Left lung (tissue), 10 donors: ENCODE results near the gene C9orf72. TPM values are rescaled to one million over a fixed set of nuclear protein-coding genes. Genes with fewer than 3 reads are reported as not detected.

Experiments used
- ATAC-seq: fragments of 200-7000 bp; cut with Tn5 transposase; one replicate; pipeline ENCODE4 v1.9.1; 2020; ENCODE audit warnings: moderate library complexity
- DNase-seq, 4 donors: peaks; one replicate each; pipeline ENCODE4 v3.0.0-alpha.2; 2013 to 2020
- H3K27ac ChIP-seq, 2 donors: fragments of 200-600 bp; sonication (generic) in 1 of 2; one replicate each; pipeline versions ENCODE4 v1.5.0 to v1.8.0; 2020 to 2021
- H3K27me3 ChIP-seq, 2 donors: fragments of 200-600 bp; sonication (generic) in 1 of 2; one replicate each; pipeline versions ENCODE4 v1.5.0 to v1.8.0; 2020 to 2021
- H3K36me3 ChIP-seq, 2 donors: fragments of 200-600 bp; sonication (generic) in 1 of 2; one replicate each; pipeline versions ENCODE4 v1.5.0 to v1.8.0; 2020 to 2021
- H3K4me1 ChIP-seq, 2 donors: fragments of 200-600 bp; one replicate each; pipeline ENCODE4 v1.8.0; 2021
- H3K4me3 ChIP-seq, 2 donors: fragments of 200-600 bp; sonication (generic) in 1 of 2; one replicate each; pipeline versions ENCODE4 v1.5.0 to v1.8.0; 2020 to 2021; ENCODE audit warnings: mild to moderate bottlenecking in 1 of 2
- H3K9me3 ChIP-seq, 2 donors: fragments of 200-600 bp; sonication (generic) in 1 of 2; one replicate each; pipeline versions ENCODE4 v1.5.0 to v1.8.0; 2020 to 2021
- intact Hi-C, 2 donors: fragments of 100-400 bp; cut with DNase I; formaldehyde crosslinking; loops; one replicate each; pipeline versions ENCODE4 v1.11.2 to v1.14.2; 2022
- polyA plus RNA-seq, 6 donors: library from polyadenylated mRNA; unstranded; fragments of 120-200 nt; gene quantifications; one replicate each; pipeline ENCODE4 v1.2.1, GENCODE V29; 2013; ENCODE audit not compliant: insufficient read length in 6 of 6
- total RNA-seq, 2 donors: library from RNA; stranded (reverse); fragmentation: NEBNext Ultra II Directional; extraction: Animal tissue kit (Norgen Biotek cat#: 25700); gene quantifications; one replicate each; pipeline ENCODE4 v1.2.1, GENCODE V29; 2021
- TF ChIP-seq, protein P1 (sequence below), 2 donors: fragments of 200-600 bp; sonication (generic) in 1 of 2; IDR thresholded peaks; one replicate each; pipeline versions ENCODE4 v1.5.0 to v1.8.0; 2021; ENCODE audit warnings: antibody characterized with exemption in 2 of 2
- donor health status: DM: no; HTN: yes; CAD: no.
- donor health status: DM: no; HTN: no; CAD: no.

The C9orf72 gene
- total and polyA plus RNA-seq, 8 donors, result 17.1 to 32.4 (median 23.5) TPM

DNA sequence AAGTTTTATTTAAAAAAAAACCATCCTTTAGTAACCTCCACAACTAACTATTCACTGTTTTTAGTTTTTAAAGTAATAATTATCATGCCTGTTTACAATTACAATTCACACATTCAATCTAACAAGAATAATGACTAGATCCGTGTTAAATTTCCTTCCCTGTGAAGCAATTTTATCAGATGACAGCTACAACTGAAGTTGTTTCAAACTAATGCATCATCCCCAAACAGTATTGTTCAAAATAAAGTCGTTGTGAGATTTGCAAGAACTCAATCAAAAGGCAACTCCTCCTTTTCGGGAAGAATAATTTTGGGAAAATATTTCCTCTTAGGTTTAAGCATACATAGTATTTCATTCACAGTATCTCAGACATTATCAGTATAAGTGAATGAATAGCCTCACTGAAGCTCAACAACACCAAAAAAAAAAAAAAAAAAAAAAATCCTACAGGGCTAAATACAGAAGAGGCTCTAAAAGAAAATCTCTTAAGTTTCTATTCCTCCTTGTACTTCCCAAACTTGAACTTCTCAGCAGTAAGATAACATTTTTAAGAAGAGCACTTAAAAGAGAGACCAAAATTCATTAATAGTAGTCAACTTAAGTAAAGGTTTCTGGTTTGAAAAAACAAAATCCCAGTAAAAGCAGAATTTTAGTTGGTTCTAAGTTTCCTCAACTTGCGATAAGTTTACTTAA, 9.4 kb downstream of the C9orf72 start:
- Histone ChIP-seq H3K27me3 (no peaks in the 10 kb centered on the region), H3K4me1 (peaks cover 0 to 13% of the 10 kb centered on the region in 2 donors), H3K4me3 (no peak overlapping the region), H3K9me3 (no peaks in the 10 kb centered on the region), H3K27ac (peak overlapping the region in 1 of 2 donors; percentile 50), H3K36me3 (peaks cover 0 to 60% of the 10 kb centered on the region in 2 donors)
- no peak for ATAC-seq
- no peak for DNase-seq
- TF ChIP-seq, protein P1, sequence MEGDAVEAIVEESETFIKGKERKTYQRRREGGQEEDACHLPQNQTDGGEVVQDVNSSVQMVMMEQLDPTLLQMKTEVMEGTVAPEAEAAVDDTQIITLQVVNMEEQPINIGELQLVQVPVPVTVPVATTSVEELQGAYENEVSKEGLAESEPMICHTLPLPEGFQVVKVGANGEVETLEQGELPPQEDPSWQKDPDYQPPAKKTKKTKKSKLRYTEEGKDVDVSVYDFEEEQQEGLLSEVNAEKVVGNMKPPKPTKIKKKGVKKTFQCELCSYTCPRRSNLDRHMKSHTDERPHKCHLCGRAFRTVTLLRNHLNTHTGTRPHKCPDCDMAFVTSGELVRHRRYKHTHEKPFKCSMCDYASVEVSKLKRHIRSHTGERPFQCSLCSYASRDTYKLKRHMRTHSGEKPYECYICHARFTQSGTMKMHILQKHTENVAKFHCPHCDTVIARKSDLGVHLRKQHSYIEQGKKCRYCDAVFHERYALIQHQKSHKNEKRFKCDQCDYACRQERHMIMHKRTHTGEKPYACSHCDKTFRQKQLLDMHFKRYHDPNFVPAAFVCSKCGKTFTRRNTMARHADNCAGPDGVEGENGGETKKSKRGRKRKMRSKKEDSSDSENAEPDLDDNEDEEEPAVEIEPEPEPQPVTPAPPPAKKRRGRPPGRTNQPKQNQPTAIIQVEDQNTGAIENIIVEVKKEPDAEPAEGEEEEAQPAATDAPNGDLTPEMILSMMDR (IDR thresholded peaks at IDR 0.05), result no peak
- intact Hi-C loops, result no loop called here

- peak; percentile 49 for ATAC-seq
- no peaks in the 10 kb centered on the region for H3K9me3 ChIP-seq
- peaks cover 0 to 78% of the 10 kb centered on the region in 2 donors for H3K36me3 ChIP-seq
- no peak overlapping the region for H3K4me3 ChIP-seq
- H3K27me3 ChIP-seq, result no peaks in the 10 kb centered on the region
- H3K27ac ChIP-seq, result no peak overlapping the region
- H3K4me1 ChIP-seq, result peaks cover 0 to 13% of the 10 kb centered on the region in 2 donors
- TF ChIP-seq, protein P1 (IDR thresholded peaks at IDR 0.05), result no peak
- intact Hi-C loops, result no loop called here
- no peak for DNase-seq
Observed at GRCh38 chr9:27561685-27562084, 11.6 kb downstream of the C9orf72 start.

DNA sequence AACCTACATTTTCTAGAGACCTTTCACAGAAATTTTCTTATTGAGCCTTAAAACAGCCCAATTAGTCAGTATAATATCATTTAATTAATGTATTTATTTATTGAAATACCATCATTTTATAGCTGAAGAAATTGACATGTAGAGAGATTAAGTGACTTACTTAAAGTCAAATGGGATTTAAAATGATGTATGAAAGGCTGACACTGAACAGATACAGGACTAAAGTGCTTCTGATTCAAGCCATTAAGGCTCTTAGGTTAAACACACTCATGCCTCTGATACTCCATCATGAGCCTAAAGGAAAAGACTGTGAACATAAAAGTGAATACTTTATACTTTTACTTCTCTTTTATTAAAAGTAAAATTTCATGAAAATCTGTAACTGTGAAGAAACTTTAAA, 12.8 kb downstream of the C9orf72 start:
- H3K27me3 ChIP-seq, result no peaks in the 10 kb centered on the region
- ATAC-seq, result no peak
- intact Hi-C loops, result no loop called here
- peaks cover 0 to 78% of the 10 kb centered on the region in 2 donors for H3K36me3 ChIP-seq
- no peak overlapping the region for H3K4me3 ChIP-seq
- TF ChIP-seq, protein P1 (IDR thresholded peaks at IDR 0.05), result no peak
- peaks cover 0 to 8% of the 10 kb centered on the region in 2 donors for H3K4me1 ChIP-seq
- H3K9me3 ChIP-seq, result no peaks in the 10 kb centered on the region
- no peak for DNase-seq
- no peak overlapping the region for H3K27ac ChIP-seq

DNA sequence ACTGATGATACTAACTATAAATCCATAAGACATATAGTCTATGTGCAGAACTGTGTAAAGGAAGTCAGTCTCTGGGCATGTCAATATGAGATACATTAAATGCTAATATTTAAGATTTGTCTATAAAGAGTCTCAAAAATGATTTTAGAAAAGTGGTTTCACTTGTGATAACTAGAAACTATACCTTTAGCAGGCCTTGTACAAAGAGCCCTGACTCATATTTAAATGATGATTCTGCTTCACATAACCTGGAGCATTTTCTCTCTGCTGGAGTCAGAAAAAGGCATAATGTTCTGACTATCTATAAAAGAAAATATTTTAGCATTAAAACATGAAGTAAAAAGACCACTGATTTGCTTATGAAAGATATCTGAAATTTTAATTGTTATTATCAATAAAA, 15.0 kb downstream of the C9orf72 start:
- TF ChIP-seq, protein P1 (IDR thresholded peaks at IDR 0.05), result no peak
- Histone ChIP-seq H3K9me3 (no peaks in the 10 kb centered on the region), H3K27ac (no peak overlapping the region), H3K36me3 (peaks cover 0 to 88% of the 10 kb centered on the region in 2 donors), H3K27me3 (no peaks in the 10 kb centered on the region), H3K4me1 (no peaks in the 10 kb centered on the region), H3K4me3 (no peak overlapping the region)
- ATAC-seq (no peak), DNase-seq (no peak)
- intact Hi-C loops, result no loop called here

DNA sequence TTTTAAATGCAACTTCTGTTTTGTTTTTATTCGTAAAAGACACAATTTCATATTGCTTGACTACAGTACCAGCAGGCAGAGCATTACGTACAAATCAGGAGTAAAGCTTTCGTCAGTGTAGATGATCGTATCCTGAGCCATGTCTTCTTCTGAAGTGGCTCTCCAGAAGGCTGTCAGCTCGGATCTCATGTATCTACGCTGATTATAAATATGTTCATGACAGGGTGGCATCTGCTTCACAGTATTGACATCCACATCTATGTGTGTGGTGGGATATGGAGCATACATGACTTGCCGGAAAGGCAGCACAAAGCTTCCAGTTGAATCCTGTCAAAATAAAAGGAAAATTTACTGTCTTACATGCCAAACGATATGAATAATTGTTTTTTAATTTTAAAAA, 16.8 kb downstream of the C9orf72 start:
- no peaks in the 10 kb centered on the region for H3K27me3 ChIP-seq
- no peak for DNase-seq
- peaks cover 0 to 89% of the 10 kb centered on the region in 2 donors for H3K36me3 ChIP-seq
- no peaks in the 10 kb centered on the region for H3K4me1 ChIP-seq
- intact Hi-C loops, result no loop called here
- H3K27ac ChIP-seq, result no peak overlapping the region
- ATAC-seq, result no peak
- TF ChIP-seq, protein P1 (IDR thresholded peaks at IDR 0.05), result no peak
- H3K4me3 ChIP-seq, result no peak overlapping the region
- no peaks in the 10 kb centered on the region for H3K9me3 ChIP-seq
